Suppressor macrophage treated with lipopolysaccharide for 4 hours (primary cell): ENCODE data around the gene SAA1.
A peak's percentile ranks its signal among the peaks of the same experiment; 100 is the strongest.
"Not testable (repeated sequence)": the region's sequence is repeated elsewhere in the genome, so short reads cannot be mapped to it uniquely, and the experiment has no call there.

Experiments used
- DNase-seq: peaks from one replicate; pipeline ENCODE4 v3.0.0-alpha.2; 2020

The SAA1 gene

GRCh38 chr11:18261721-18262120 lies 4.3 kb upstream of the SAA1 start:
- DNase-seq = no peak

DNA sequence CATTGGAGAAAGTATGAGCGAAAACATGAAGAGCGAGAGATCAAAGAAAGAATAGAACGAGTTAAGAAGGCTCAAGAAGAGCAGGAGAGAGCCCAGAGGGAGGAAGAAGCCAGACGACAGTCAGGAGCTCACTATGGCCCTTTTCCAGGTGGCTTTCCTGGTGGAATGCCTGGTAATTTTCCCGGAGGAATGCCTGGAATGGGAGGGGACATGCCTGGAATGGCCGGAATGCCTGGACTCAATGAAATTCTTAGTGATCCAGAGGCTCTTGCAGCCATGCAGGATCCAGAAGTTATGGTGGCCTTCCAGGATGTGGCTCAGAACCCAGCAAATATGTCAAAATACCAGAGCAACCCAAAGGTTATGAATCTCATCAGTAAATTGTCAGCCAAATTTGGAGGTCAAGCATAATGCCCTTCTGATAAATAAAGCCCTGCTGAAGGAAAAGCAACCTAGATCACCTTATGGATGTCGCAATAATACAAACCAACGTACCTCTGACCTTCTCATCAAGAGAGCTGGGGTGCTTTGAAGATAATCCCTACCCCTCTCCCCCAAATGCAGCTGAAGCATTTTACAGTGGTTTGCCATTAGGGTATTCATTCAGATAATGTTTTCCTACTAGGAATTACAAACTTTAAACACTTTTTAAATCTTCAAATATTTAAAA lies 3.2 kb upstream of the SAA1 start:
- not testable (repeated sequence) for DNase-seq

DNA sequence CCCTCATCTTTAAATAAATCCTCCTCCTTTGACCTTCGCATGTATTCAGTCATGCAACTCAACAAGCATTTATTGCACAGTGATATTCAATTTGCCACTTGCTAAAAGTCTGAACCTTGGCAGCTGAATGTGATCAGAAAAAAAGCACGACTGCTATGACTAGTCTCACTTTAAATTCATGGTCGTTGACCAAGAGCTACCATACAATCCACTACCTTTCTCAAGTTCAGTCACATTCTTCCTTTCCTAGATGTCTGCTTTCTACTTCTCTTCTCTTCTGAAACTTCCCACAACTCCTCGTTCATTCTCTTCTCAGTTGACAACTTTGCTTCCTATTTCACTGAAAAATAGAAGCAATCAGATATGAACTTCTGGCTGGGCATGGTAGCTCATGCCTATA lies 2.0 kb upstream of the SAA1 start:
- DNase-seq = no peak

- peak; percentile 11 for DNase-seq
These were observed 1.1 kb upstream of the SAA1 start for GRCh38 chr11:18264677-18265555.

DNA sequence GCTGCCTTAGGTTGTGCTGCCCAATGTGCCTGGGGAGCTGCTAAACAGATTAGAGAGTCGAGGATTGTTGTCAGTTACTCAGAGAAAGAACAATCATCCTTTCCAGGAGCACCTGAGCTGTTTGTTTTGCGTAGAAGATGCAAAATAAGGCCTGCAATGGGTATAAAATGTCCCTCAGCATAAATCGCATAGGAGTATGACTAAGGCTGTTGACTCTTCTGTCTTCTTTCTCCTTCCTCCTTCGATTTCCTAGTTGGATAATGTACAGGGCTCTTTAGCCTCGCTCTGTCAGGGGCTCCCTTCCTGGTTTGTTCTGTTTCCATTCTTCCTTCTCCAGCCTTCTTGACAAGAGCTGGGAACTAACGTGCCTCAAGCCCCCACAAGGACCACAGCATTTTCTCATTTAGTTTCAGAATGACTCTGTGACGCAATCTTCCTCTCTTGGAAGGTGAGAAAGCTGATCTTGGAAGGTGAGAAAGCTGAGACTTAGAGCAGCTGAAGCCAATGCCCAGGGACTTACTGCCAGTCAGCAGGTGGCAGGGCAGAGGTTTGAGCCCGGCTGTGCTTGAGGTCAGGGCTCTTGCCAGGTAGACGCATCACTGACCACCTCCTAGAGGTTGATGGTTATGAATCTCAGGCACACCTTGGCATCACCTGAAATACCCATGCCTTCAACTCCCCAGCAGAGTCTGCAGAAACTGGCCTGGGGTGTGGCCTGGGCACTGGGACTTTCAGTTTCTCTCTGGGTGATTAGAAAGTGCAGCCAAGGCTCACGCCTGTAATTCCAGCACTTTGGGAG lies 1.5 kb downstream of the SAA1 start:
- DNase-seq = not testable (repeated sequence)

- DNase-seq = not testable (repeated sequence)
These were observed 3.2 kb downstream of the SAA1 start for GRCh38 chr11:18269252-18269651.

DNA sequence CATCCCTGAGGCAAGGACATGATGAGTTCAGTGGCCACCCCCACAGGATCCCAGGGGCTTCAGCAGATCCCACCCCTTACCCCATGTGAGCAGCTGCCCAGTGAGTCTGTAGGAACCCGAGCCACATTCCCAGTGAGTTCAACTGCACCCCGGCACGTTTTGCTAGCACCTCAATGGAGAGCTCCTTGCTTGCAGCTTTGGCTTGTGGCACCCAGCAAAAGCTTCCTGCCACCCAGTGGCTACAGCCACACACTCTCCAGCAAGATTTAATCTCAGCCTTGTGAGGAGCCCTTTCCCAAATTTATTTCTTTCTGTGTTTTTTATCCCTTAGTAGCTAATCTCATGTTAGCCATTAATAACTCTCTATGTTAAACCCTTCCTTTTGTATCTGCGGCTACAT lies 4.0 kb downstream of the SAA1 start:
- DNase-seq = no peak

DNA sequence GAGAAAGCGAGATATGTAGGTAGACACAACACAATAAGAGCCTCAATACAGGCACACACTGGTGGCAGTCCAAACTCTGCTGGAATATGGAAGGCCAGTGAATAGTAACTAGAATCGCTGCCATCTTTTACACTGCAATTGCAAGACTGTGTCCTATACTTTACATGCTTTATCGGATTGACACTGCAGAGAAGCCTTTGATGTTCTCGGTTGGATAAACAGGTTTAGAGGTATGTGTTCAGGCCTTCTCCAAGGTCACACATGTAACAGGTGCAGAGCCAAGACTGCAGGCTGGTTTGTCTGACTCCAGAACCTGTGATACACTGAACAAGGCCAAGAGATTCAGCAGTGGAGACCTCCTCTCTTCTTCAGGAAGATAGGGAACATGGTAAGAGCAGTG lies 5.1 kb downstream of the SAA1 start:
- DNase-seq = no peak

- peak; percentile 87 for DNase-seq
These were observed 11.7 kb downstream of the SAA1 start for GRCh38 chr11:18277565-18278271.

GRCh38 chr11:18280438-18281045 lies 14.5 kb downstream of the SAA1 start:
- peak; percentile 57 for DNase-seq

GRCh38 chr11:18282626-18283025 lies 16.6 kb downstream of the SAA1 start:
- DNase-seq = no peak

DNA sequence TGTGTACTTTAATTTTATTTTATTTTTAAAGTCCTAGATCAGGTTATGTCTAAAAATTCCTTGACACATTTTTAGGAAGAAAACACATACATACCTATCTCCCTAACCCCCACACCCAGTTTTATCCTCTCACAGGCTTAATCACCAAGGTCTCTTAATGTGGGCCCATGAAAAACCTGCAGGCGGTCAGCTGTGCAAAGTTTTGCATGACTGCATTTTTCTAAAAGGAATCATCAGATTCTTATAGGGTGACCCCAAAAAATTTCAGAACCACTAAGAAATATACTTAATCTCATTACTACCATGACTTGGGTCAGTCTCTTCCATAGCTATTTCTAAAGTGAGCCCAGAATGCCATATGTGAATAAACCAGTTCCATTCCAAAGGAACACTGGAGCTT lies 19.8 kb downstream of the SAA1 start:
- no peak for DNase-seq

- no peak for DNase-seq
These were observed 22.8 kb downstream of the SAA1 start for GRCh38 chr11:18288911-18289310.

- DNase-seq = no peak
These were observed 28.8 kb downstream of the SAA1 start for GRCh38 chr11:18294862-18295261.

DNA sequence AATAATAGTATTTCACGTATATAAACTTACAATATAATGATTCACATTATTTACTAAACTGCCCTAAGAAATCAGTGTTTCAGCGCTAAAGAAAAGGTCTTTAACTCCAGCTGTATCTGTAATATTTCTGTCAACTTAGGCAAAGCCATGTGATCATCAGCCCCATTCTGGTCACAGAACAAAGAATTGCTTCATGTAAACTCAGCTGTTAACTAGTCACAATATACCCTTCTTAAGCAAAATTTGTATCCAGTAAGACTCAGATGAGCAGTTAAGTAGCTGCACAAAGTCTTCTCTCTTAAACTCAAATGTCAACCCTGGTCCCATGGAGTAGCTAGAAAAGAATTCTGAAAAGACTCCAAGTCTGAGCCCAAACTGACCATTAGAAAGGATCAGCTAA lies 29.3 kb downstream of the SAA1 start:
- DNase-seq = peak; percentile 21

GRCh38 chr11:18299721-18300120 lies 33.7 kb downstream of the SAA1 start:
- peak; percentile 79 for DNase-seq

DNA sequence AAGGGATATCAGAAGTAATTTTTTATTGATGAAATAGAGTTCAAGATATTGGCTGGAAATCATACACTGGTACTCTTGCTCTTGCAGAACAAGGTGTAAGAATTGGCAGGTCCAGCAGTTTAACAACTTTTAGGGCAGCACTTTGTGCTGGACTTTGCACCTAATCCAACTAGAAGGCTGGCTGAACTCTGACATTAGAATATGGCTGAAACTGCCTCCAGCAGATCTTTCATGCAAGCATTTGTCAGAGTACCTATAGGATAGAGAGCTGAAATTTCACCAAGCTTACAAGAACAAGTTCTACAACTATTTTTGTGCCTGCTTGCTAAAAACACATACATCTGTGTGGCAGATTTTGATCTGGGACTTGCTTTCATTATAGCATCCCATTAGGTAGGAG lies 38.7 kb downstream of the SAA1 start:
- DNase-seq = no peak

GRCh38 chr11:18307461-18308139 lies 41.5 kb downstream of the SAA1 start:
- no peak for DNase-seq

- no peak for DNase-seq
These were observed 42.2 kb downstream of the SAA1 start for GRCh38 chr11:18308242-18308641.

- DNase-seq = no peak
These were observed 43.6 kb downstream of the SAA1 start for GRCh38 chr11:18309691-18310090.

DNA sequence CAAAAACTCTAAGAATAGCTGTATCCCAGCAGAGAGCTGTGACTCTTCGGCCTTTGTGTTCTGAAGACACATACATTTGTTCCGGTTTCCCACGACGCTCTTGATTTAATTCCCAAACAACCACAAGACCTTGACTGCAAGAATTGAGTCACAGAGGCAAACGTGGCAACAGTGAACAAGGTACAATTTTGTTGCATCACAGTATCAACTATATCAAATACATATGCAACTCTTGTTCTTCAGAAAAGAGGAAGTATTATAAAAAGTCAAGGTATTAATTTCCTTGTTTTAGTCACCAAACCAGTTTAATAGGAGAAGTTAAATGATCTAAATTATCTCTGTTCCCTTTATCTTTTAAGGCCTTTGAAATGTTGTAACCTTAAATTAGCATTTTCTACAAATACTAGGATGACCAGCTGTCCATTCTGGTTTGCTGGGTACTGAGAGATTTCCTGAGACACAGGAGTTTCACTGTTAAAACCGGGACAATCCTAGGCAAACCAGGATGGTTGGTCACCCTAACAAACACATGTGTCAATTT lies 44.8 kb downstream of the SAA1 start:
- peak; percentile 58 for DNase-seq

- DNase-seq = no peak
These were observed 45.9 kb downstream of the SAA1 start for GRCh38 chr11:18312012-18312411.
